ENCODE data around the gene HGFAC.

The HGFAC gene

DNA sequence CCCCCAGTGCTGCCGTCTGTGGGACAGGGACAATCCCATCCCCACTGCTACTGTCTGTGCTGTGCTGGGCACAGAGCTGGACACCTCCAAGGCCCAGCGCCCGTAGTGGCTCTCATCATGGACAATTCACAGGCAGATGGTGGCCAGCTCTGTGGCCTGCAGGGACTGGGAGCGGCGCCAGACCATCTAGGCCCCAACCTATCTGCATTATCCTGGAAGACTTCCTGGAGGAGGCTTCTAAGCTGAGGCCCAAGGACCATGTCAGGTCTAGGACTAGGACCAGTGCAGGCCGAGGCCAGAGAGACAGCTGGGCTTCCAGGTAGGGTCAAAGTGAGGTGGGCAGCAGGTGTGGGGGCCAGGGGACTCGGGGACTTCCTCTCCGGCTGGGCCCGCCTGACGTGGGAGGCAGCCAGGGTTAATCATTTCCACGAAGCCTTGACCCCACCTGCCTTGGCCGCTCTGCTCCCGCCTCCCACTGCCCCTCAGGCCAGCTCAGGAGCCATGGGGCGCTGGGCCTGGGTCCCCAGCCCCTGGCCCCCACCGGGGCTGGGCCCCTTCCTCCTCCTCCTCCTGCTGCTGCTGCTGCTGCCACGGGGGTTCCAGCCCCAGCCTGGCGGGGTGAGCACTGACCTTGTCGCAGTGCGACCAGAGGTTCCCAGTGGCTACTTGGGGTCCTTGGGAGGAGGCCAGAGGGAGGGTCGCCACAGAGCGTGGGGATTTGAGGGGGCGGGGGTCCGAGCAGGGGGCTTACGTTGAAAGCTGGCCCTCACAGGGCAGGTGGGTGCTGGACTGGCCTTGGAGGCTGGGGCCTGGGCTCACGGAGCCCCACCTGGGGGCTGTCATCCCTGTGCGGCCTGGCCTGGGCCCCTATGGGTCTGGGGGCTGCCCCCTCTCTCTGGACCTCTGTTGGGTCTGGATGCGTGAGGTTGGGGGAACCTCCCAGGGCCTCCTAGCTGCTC is at the start of gene HGFAC:
HGFAC (plus strand) TSS at position 468 of the 959 bp plus-strand sequence; CDS start at position 502, 34 bp downstream.
- DNase-seq (ENCODE audit: low spot score) (no peak), FAIRE-seq (no peak)

DNA sequence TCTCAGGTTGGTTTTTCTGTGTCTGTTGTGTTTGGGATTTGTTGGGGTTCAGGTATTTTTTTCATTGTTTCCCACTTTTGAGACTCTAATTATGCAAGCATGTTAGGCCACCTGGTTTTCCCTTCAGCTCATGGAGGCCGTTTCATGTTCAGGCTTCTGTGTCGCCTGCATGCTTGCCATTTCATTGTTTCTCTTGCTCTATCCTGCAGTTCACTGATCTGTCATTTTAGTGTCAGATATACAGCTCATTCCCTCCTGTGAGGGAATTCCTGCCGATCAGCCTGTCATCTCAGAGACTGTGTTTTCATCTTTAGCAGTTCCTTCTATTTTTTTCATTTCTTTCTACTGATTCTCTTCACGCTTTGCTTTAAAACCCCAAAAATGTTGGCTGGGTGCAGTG is 49.4 kb upstream of the HGFAC start:
- FAIRE-seq (no peak), DNase-seq (ENCODE audit: low spot score) (no peak)

- FAIRE-seq (no peak), DNase-seq (ENCODE audit: low spot score) (no peak)
These were observed 48.6 kb upstream of the HGFAC start for GRCh38 chr4:3393171-3393570.

- FAIRE-seq (no peak), DNase-seq (ENCODE audit: low spot score) (no peak)
These were observed 45.2 kb upstream of the HGFAC start for GRCh38 chr4:3396600-3396999.

GRCh38 chr4:3397128-3397527 is 44.6 kb upstream of the HGFAC start:
- FAIRE-seq (no peak), DNase-seq (ENCODE audit: low spot score) (no peak)

- FAIRE-seq: no peak
- no peak for DNase-seq (ENCODE audit: low spot score)
These were observed 42.2 kb upstream of the HGFAC start for GRCh38 chr4:3399277-3400194.

GRCh38 chr4:3401436-3402171 is 40.2 kb upstream of the HGFAC start:
- FAIRE-seq (no peak), DNase-seq (ENCODE audit: low spot score) (peak; percentile 25)

DNA sequence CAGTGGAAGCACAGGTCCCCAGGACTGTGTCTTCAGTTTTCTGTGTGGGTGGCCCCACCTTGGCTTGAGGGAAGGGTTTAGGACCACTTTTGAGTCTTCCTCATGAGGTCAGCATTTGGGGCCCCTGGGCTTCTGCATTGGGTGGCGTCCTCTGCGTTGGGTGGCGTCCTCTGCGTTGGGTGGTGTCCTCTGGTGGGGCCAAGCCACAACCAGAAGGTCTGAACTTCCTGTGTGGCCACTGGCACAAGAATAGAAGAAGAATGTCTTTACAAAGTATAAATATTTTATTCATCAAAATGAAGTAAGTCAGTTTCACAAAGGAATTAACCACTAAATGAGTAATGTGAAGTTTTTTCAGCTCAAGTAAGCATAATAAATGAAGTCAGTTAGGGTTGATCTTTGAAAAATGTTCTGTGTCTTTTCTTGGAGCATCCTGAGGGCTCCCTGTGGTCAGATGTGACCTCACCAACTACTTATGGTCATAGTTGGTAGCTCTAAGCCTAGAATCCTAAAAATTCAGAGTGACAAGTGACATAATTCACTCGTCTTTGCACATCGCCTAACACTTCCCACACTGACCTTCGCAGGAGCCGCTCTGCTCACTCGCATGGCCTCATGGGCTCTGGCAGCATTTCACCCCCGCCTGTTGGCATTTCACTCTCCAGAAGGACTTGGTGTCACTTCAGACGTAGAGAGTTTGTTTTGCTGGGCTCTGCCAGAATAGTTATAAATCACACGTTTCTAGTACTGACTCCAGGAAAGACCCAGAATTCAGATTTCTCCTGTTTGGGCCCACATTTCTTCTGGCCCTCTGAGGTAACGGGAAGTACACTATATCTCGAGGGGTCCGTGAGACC is 39.0 kb upstream of the HGFAC start:
- FAIRE-seq (no peak), DNase-seq (ENCODE audit: low spot score) (peak; percentile 10)

DNA sequence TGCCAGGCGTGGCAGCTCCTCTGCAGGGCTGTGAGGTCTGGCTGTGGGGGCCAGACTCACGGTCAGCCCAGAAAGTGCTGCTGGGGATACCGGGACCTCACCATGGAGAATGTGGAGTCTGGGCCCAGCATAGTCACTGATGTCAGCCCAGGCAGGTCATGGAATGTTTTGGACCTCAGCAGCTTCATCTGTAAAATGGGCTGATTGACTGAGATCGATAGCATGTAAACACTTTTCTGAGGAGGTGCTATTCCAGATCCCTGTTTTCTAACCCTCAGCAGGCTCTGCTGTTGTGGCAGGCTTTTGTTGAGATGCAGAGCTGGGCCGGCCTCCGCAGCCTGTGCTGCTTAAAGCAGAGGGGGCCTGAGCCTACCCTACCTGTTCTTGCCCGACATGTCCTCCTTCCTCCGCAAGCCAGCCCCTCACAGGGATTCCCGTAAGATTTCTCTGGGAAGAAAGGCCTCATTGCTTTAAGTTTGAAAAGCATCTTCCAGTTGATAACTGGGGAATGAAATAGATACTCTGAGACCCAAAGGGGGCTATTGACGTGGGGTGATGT is 38.3 kb upstream of the HGFAC start:
- DNase-seq (ENCODE audit: low spot score) (no peak), FAIRE-seq (no peak)

- no peak for FAIRE-seq
- no peak for DNase-seq (ENCODE audit: low spot score)
These were observed 37.2 kb upstream of the HGFAC start for GRCh38 chr4:3404546-3404945.

- FAIRE-seq (no peak), DNase-seq (ENCODE audit: low spot score) (no peak)
These were observed 36.6 kb upstream of the HGFAC start for GRCh38 chr4:3405176-3405575.

DNA sequence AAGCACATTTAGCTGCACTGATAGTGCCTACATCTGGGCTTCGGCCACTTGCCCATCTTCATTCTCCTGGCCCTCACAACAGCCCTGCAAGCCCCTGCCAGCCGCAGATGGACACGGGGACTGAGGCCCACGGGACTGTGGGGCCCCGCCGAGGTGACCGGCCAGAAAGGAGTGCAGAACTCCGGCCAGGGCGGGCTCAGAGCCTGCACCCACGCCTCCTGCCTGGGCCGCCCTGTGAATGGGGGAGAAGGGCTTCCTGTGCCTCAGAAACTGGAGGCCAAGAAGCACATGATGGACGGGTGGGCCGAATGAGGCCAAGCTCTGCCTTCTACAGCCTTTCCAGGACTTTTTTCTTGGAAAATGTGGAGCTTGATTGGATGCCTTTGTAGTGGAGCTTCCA is 35.7 kb upstream of the HGFAC start:
- no peak for FAIRE-seq
- no peak for DNase-seq (ENCODE audit: low spot score)

GRCh38 chr4:3406431-3406830 is 35.3 kb upstream of the HGFAC start:
- DNase-seq (ENCODE audit: low spot score) (no peak), FAIRE-seq (no peak)

DNA sequence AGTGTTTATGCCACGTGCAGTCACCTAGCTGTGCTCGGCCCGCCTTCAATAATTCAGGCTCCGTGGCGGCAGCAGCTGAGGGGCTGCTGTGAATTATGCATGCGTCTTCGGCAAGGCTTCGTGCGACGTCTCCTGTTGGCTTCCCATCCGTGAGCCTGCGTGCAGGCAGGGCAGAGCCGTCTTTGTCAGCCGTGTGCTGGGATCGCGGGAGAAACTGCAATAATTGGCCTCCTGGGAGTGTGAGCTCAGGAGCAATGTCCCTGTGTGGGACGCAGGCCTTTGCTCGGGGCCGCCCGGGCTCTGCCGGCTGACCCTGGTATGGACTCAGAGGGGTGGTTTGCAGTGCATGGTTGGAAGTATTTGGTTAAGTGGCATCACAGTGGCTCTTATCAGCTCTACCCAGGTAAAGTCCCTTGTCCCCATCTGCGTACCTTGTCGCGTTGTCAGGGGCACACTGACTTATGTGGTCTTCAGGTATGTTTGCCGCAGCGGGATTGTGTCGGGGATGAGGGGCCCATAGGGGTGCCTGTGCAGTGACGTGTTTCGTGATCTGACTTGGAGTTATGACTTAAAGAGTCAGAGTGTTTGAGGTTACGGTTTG is 34.5 kb upstream of the HGFAC start:
- no peak for DNase-seq (ENCODE audit: low spot score)
- FAIRE-seq: no peak

DNA sequence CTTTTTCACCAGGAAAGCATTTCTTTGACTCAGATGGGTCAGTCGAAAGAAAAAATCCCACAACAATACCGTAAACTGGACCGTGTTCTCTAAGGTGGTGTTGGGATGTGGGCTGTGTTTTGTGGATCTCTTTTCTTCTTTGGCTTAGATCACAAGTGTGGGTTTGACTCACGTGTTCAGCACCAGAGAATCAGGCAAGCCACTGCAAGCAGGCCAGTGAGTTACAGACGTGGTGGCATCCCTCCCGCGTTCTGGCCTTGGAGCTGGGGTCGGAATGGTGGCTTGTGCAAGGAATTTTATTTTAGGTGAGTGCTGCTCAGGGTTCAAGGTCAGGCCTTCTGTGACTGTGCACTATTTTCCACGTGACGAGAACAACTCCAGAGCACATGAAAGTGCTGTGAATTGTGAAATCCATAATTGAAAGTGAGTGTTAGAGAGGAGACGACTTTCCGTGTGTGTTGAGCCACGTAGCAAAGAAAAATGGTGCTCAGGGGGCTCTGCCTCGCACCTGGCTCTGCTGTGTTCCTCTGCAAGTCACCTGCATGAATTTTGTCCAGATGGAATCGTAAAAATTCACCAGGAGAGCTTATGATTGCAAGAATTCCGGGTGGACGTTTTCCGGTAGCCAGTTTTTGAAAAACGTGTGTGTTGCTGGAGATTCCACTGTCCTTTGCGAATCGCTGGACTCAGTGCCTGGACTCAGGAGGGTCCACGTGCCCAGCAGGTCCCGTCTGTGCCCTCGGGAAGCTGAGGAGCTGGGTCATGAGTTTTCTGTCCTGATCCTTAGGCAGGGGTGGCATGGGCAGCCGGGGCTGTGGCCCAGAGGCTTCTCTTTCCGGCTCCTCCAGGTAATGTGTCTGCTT is 33.6 kb upstream of the HGFAC start:
- DNase-seq (ENCODE audit: low spot score): no peak
- FAIRE-seq: no peak

DNA sequence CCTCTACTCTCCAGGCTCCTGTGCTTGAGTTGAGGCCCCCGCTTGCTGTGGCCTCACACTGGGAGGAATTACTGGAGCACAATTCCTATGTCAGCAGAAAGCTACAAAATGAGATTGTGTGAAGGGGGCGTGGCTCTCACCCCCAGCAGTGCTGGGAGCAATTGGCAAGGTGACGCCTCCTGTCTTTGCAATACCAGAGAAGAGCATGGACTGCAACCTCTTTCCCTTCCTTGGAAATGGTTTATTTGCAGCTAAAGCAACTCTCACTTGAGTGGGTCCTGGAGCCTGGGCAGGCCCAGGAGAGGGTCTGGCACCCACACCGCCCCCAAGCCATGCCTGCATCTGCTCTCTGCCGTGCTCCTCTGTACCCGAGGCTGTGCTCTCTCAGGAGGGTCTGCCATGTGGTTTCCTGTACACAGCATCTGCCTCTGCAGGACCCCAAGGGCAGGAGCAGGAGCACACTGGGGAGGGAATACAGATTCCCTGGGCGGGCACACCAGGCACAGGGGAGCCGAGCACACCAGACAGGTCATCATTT is 32.9 kb upstream of the HGFAC start:
- no peak for DNase-seq (ENCODE audit: low spot score)
- no peak for FAIRE-seq

DNA sequence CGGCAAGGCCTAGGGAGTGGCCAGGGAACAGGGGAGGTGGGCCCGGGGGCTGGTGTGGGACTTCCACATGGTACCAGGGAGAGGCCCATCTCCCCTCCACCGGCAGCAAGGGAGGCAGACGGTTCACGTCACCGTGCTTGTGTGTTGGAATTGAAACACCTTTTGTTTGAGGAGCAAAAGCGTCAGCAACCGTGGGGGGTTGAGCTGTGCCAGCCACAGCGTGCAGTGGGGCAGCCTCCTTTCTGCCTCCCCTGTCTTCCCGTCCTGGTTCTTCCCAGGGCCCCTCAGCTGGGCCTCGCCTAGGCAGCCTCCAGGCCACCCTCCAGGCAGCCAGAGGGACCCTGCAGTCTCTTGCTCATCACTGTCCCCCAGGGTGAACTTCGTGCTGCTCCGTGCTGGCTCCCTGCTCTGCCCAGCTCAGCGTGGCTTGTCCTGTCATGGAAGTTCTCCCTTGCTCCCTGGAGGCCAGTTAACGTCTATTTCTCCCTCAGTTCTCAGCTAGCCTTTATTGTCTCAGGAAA is 32.1 kb upstream of the HGFAC start:
- DNase-seq (ENCODE audit: low spot score) (no peak), FAIRE-seq (no peak)

GRCh38 chr4:3410401-3411135 is 31.2 kb upstream of the HGFAC start:
- no peak for DNase-seq (ENCODE audit: low spot score)
- FAIRE-seq: no peak
